HG03442 (cell line): ENCODE data around the gene FAM236B.
A peak's percentile ranks its signal among the peaks of the same experiment; 100 is the strongest.
"Not testable (repeated sequence)": the region's sequence is repeated elsewhere in the genome, so short reads cannot be mapped to it uniquely, and the experiment has no call there.

Experiments
- ATAC-seq: cut with Tn5 transposase; IDR thresholded peaks from one replicate; pipeline ENCODE4 v1.9.1; 2021; ENCODE audit warnings: mild to moderate bottlenecking, moderate library complexity; ENCODE audit not compliant: unreplicated experiment

The FAM236B gene

GRCh38 chrX:72782560-72782959 lies at the start of gene FAM236B:
FAM236B (minus strand) TSS chrX:72782660; CDS start chrX:72782560, 100 bp downstream.
- ATAC-seq, result not testable (repeated sequence)

- not testable (repeated sequence) for ATAC-seq
Observed at GRCh38 chrX:72830701-72831100, 48.2 kb upstream of the FAM236B start.

- not testable (repeated sequence) for ATAC-seq
Observed at GRCh38 chrX:72808110-72808509, 25.6 kb upstream of the FAM236B start, which contains the start of gene FAM236D. FAM236D (minus strand) TSS chrX:72808210; CDS start chrX:72808110, 100 bp downstream.

GRCh38 chrX:72790390-72790789 lies 7.9 kb upstream of the FAM236B start:
- not testable (repeated sequence) for ATAC-seq

- ATAC-seq, result not testable (repeated sequence)
Observed at GRCh38 chrX:72788142-72788541, 5.7 kb upstream of the FAM236B start.

- not testable (repeated sequence) for ATAC-seq
Observed at GRCh38 chrX:72783964-72784363, 1.5 kb upstream of the FAM236B start.

GRCh38 chrX:72783365-72783936 lies 991 bp upstream of the FAM236B start:
- ATAC-seq, result not testable (repeated sequence)

- ATAC-seq, result not testable (repeated sequence)
Observed at GRCh38 chrX:72778146-72778545, 4.3 kb downstream of the FAM236B start.

- ATAC-seq, result peak; percentile 61
Observed at GRCh38 chrX:72777467-72777790, 5.0 kb downstream of the FAM236B start.

- peak; percentile 89 for ATAC-seq
Observed at GRCh38 chrX:72776653-72777466, 5.6 kb downstream of the FAM236B start, which contains the start of gene DMRTC1B. DMRTC1B (plus strand) TSS chrX:72776890; CDS start chrX:72845136, 68,246 bp downstream.

- not testable (repeated sequence) for ATAC-seq
Observed at GRCh38 chrX:72760454-72760853, 22.0 kb downstream of the FAM236B start.

- ATAC-seq, result not testable (repeated sequence)
Observed at GRCh38 chrX:72748545-72748944, 33.9 kb downstream of the FAM236B start.

GRCh38 chrX:72745546-72745945 lies 36.9 kb downstream of the FAM236B start:
- not testable (repeated sequence) for ATAC-seq

GRCh38 chrX:72735561-72735960 lies 46.9 kb downstream of the FAM236B start:
- ATAC-seq, result no peak

GRCh38 chrX:72733636-72734035 lies 48.8 kb downstream of the FAM236B start:
- ATAC-seq, result not testable (repeated sequence)
